Right lobe of liver (tissue), 4 donors: ENCODE measurements around the gene PBXIP1.

Experiments used
- POLR2A ChIP-seq: fragments of 450-650 bp; IDR thresholded peaks from one replicate; pipeline ENCODE4 v1.6.1; 2017; ENCODE audit warnings: antibody characterized with exemption, mild to moderate bottlenecking
- TF ChIP-seq, protein P1 (sequence below), 4 donors: fragments of 200-600 bp in 3 of 4; fragments of 450-650 bp in 1 of 4; IDR thresholded peaks; one replicate each; pipeline versions ENCODE4 v1.5.1 to v1.8.0; 2016 to 2022; ENCODE audit warnings: antibody characterized with exemption in 4 of 4, mild to moderate bottlenecking in 2 of 4
- donor health status: DM: no; HTN: no; CAD: no.
- donor health status: DM: no; HTN: no; CAD: no.
- donor health status: DM: no; HTN: yes; CAD: no.

DNA sequence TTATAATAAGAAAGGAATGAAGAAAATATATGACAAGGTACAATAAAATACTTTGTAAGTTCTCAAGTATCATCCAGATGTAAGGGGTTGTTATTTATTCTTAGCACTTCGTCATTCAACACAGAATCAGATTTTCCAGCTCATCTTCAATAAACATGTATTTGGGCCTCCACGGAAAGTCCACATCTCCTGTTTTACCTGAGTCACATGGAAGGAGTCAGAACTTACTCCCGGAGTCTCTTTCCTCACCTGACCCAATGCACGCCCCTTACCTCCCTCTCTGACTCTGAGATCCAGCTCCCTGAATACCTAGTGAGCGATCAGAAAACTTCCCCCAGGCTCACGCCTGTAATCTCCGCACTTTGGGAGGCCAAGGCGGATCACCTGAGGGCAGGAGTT is 17.9 kb downstream of the PBXIP1 start:
- no peak for TF ChIP-seq POLR2A
- TF ChIP-seq, protein P1, sequence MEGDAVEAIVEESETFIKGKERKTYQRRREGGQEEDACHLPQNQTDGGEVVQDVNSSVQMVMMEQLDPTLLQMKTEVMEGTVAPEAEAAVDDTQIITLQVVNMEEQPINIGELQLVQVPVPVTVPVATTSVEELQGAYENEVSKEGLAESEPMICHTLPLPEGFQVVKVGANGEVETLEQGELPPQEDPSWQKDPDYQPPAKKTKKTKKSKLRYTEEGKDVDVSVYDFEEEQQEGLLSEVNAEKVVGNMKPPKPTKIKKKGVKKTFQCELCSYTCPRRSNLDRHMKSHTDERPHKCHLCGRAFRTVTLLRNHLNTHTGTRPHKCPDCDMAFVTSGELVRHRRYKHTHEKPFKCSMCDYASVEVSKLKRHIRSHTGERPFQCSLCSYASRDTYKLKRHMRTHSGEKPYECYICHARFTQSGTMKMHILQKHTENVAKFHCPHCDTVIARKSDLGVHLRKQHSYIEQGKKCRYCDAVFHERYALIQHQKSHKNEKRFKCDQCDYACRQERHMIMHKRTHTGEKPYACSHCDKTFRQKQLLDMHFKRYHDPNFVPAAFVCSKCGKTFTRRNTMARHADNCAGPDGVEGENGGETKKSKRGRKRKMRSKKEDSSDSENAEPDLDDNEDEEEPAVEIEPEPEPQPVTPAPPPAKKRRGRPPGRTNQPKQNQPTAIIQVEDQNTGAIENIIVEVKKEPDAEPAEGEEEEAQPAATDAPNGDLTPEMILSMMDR (IDR thresholded peaks at IDR 0.05): no peak
